SK-N-SH (cell line): ENCODE data around the gene DAGLA.

ENCODE experiments used
- CHD2 ChIP-seq: fragments of 150-350 bp; IDR thresholded peaks from 2 replicates; pipeline ENCODE4 v1.6.1; 2018; ENCODE audit warnings: low read length; ENCODE audit not compliant: partially characterized antibody
- CTCF ChIP-seq: fragments of 200-600 bp; sonication (generic); IDR thresholded peaks from 2 replicates; pipeline ENCODE4 v1.6.1; 2017; ENCODE audit warnings: antibody characterized with exemption, mild to moderate bottlenecking, moderate library complexity
- ELF1 ChIP-seq: IDR thresholded peaks from 2 replicates; pipeline ENCODE4 v1.4.0; 2012
- FOXJ3 ChIP-seq: sonication (generic); formaldehyde crosslinking; IDR thresholded peaks from 2 replicates; pipeline ENCODE4 v1.5.1; 2020; ENCODE audit warnings: mild to moderate bottlenecking, missing genetic modification reagents
- JUND ChIP-seq: IDR thresholded peaks from 2 replicates; pipeline ENCODE4 v1.4.0; 2012
- RAD21 ChIP-seq: IDR thresholded peaks from 2 replicates; pipeline ENCODE4 v1.6.1; 2012; ENCODE audit warnings: mild to moderate bottlenecking, low read length
- TF ChIP-seq, protein P1 (sequence below): fragments of 150-350 bp; IDR thresholded peaks from 2 replicates; pipeline ENCODE4 v1.6.1; 2017; ENCODE audit warnings: antibody characterized with exemption, low read length, low read depth, borderline replicate concordance

GRCh38 chr11:61727401-61727811 lies 47.2 kb downstream of the DAGLA start:
- TF ChIP-seq CTCF (no peak), ELF1 (no peak), RAD21 (no peak), JUND (no peak), CHD2 (no peak), FOXJ3 (no peak)
- TF ChIP-seq, protein P1, sequence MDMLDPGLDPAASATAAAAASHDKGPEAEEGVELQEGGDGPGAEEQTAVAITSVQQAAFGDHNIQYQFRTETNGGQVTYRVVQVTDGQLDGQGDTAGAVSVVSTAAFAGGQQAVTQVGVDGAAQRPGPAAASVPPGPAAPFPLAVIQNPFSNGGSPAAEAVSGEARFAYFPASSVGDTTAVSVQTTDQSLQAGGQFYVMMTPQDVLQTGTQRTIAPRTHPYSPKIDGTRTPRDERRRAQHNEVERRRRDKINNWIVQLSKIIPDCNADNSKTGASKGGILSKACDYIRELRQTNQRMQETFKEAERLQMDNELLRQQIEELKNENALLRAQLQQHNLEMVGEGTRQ: no peak
